ENCODE measurements around the gene OTUB2. TPM values are rescaled to one million over a fixed set of nuclear protein-coding genes. Genes with fewer than 3 reads are reported as not detected.

The OTUB2 gene
- total RNA-seq, 2 experiments from 2014 or later: 0.28 to 0.84 TPM

- ChIA-PET POLR2A (no interaction called here), CTCF (ENCODE audit: unreplicated experiment) (no interaction called here)
- TF ChIP-seq, protein P1, sequence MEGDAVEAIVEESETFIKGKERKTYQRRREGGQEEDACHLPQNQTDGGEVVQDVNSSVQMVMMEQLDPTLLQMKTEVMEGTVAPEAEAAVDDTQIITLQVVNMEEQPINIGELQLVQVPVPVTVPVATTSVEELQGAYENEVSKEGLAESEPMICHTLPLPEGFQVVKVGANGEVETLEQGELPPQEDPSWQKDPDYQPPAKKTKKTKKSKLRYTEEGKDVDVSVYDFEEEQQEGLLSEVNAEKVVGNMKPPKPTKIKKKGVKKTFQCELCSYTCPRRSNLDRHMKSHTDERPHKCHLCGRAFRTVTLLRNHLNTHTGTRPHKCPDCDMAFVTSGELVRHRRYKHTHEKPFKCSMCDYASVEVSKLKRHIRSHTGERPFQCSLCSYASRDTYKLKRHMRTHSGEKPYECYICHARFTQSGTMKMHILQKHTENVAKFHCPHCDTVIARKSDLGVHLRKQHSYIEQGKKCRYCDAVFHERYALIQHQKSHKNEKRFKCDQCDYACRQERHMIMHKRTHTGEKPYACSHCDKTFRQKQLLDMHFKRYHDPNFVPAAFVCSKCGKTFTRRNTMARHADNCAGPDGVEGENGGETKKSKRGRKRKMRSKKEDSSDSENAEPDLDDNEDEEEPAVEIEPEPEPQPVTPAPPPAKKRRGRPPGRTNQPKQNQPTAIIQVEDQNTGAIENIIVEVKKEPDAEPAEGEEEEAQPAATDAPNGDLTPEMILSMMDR (conservative IDR thresholded peaks at IDR 0.05; ENCODE audit: low read length): no peak
- no peak for TF ChIP-seq EZH2phosphoT487 (IDR thresholded peaks at IDR 0.05; ENCODE audit: borderline replicate concordance, low read depth, low read length)
- Histone ChIP-seq H3K36me3 (ENCODE audit: insufficient read depth, low read length) (peaks cover 92% of the 10 kb centered on the region), H3K79me2 (ENCODE audit: insufficient read depth, low read depth, low read length) (no peaks in the 10 kb centered on the region), H4K20me1 (ENCODE audit: insufficient read depth, low read length) (no peaks in the 10 kb centered on the region), H3K9me3 (ENCODE audit: low read length) (no peaks in the 10 kb centered on the region), H3K9me2 (ENCODE audit: insufficient read depth, low read length) (no peaks in the 10 kb centered on the region), H3K4me3 (ENCODE audit: low read depth, low read length, poor library complexity, severe bottlenecking) (no peak overlapping the region), H2AFZ (ENCODE audit: low read length) (no peak overlapping the region), H3K4me2 (ENCODE audit: low read length) (no peak overlapping the region), H3K27ac (ENCODE audit: low read depth, low read length, poor library complexity, severe bottlenecking) (no peak overlapping the region), H3K4me1 (ENCODE audit: insufficient read depth, low read length, poor library complexity, severe bottlenecking) (no peaks in the 10 kb centered on the region)
- intact Hi-C loops (cut with micrococcal nuclease; ENCODE audit: unreplicated experiment): no loop called here
- no peak for DNase-seq (ENCODE audit: low spot score)
- BruUV-seq (replicated peaks): no TSS peak
Measured at GRCh38 chr14:94052199-94052598, 26.1 kb downstream of the OTUB2 start.

GRCh38 chr14:94052662-94053061 lies 26.5 kb downstream of the OTUB2 start:
- intact Hi-C loops (cut with micrococcal nuclease; ENCODE audit: unreplicated experiment): no loop called here

DNA sequence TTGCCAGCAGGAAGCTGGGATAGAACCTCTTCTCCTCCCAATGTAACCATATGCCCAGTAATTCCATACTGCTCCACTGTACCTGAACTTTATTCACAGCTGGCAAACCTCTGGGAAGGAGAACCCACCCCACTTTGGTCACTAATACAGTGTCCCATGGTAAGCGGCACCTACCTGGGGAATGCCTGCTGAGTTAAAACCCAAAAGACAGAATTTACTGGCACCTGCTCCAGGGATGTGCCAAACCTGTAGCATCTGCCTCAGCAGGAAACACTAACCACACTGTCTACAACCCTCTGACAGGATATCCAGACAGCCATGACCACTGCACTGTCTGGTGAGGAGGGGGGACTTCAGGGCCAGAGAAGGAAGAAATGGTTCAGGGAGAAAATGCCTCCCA lies 28.3 kb downstream of the OTUB2 start:
- no peaks in the 10 kb centered on the region for H4K20me1 ChIP-seq (ENCODE audit: insufficient read depth, low read length)
- no TSS peak for BruUV-seq (replicated peaks)
- intact Hi-C loops (cut with micrococcal nuclease; ENCODE audit: unreplicated experiment): no loop called here
- no peak for DNase-seq (ENCODE audit: low spot score)
- H3K27ac ChIP-seq (ENCODE audit: low read depth, low read length, poor library complexity, severe bottlenecking): no peak overlapping the region
- no peaks in the 10 kb centered on the region for H3K4me1 ChIP-seq (ENCODE audit: insufficient read depth, low read length, poor library complexity, severe bottlenecking)
- H3K4me2 ChIP-seq (ENCODE audit: low read length): no peak overlapping the region
- CTCF ChIA-PET (ENCODE audit: unreplicated experiment): interaction anchor here (1.3 kb wide), 1 partner anchor 18 kb away, joined by 3 read pairs; no protein-coding TSS in a partner anchor
- H2AFZ ChIP-seq (ENCODE audit: low read length): no peak overlapping the region
- H3K9me3 ChIP-seq (ENCODE audit: low read length): no peaks in the 10 kb centered on the region
- no peak for TF ChIP-seq EZH2phosphoT487 (IDR thresholded peaks at IDR 0.05; ENCODE audit: borderline replicate concordance, low read depth, low read length)
- TF ChIP-seq, protein P1 (conservative IDR thresholded peaks at IDR 0.05; ENCODE audit: low read length): no peak
- POLR2A ChIA-PET: interaction anchor here (0.7 kb wide), 1 partner anchor 35 kb away, joined by 3 read pairs; no protein-coding TSS in a partner anchor
- no peaks in the 10 kb centered on the region for H3K9me2 ChIP-seq (ENCODE audit: insufficient read depth, low read length)
- no peaks in the 10 kb centered on the region for H3K79me2 ChIP-seq (ENCODE audit: insufficient read depth, low read depth, low read length)
- peaks cover 93% of the 10 kb centered on the region for H3K36me3 ChIP-seq (ENCODE audit: insufficient read depth, low read length)
- no peak overlapping the region for H3K4me3 ChIP-seq (ENCODE audit: low read depth, low read length, poor library complexity, severe bottlenecking)

More at GRCh38 chr14:94052662-94053061, 26.5 kb downstream of the OTUB2 start:
- CTCF ChIA-PET (ENCODE audit: unreplicated experiment): no interaction called here
- Histone ChIP-seq H2AFZ (ENCODE audit: low read length) (no peak overlapping the region), H3K4me2 (ENCODE audit: low read length) (no peak overlapping the region), H3K27ac (ENCODE audit: low read depth, low read length, poor library complexity, severe bottlenecking) (no peak overlapping the region), H3K79me2 (ENCODE audit: insufficient read depth, low read depth, low read length) (no peaks in the 10 kb centered on the region), H3K4me1 (ENCODE audit: insufficient read depth, low read length, poor library complexity, severe bottlenecking) (no peaks in the 10 kb centered on the region), H3K36me3 (ENCODE audit: insufficient read depth, low read length) (peaks cover 92% of the 10 kb centered on the region), H3K4me3 (ENCODE audit: low read depth, low read length, poor library complexity, severe bottlenecking) (no peak overlapping the region), H3K9me3 (ENCODE audit: low read length) (no peaks in the 10 kb centered on the region), H3K9me2 (ENCODE audit: insufficient read depth, low read length) (no peaks in the 10 kb centered on the region), H4K20me1 (ENCODE audit: insufficient read depth, low read length) (no peaks in the 10 kb centered on the region)
- POLR2A ChIA-PET: no interaction called here
- no TSS peak for BruUV-seq (replicated peaks)
- TF ChIP-seq, protein P1 (conservative IDR thresholded peaks at IDR 0.05; ENCODE audit: low read length): no peak
- TF ChIP-seq EZH2phosphoT487 (IDR thresholded peaks at IDR 0.05; ENCODE audit: borderline replicate concordance, low read depth, low read length): no peak
- no peak for DNase-seq (ENCODE audit: low spot score)
